ENCODE results near the gene MAP4K2. TPM values are rescaled to one million over a fixed set of nuclear protein-coding genes. Genes with fewer than 3 reads are reported as not detected.

The MAP4K2 gene
- total RNA-seq, 1 experiment from 2014 or later = 10.4 TPM

DNA sequence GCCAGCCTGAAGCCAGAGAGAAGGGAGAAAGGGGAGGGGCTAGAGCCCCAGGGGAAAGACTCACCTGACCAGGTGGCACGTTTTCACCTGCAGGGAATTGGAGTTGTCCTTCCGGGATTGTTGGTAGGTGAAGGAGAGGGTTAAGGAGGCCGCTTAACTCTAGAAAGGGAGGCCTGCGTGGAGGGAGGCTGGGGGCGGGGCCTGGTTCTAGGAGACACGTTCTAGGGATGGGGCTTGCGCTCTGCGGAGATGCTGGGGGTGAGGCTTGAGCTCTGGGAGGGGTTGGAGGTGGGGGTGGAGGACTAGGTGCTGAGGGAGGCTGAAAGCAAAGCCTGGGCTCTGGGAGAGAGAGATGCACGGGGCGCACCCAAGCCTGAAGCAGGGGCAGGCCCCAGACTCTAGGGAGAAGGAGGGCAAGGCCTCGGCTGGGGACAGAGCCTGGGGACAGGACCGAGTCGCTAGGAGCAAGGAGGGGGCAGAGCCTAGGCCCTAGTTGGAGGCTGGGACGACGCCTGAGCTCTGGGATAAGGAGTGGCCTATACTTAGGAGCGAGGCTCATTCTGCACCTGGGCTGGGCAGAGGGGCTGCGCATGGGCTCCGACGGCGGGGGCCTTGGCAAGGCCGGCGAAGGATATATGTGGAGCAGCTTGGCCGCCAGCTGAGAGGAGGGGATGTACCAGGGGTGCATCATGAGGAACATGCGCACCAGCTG lies 61.5 kb downstream of the MAP4K2 start:
- no peak for DNase-seq (ENCODE audit: low read depth)

DNA sequence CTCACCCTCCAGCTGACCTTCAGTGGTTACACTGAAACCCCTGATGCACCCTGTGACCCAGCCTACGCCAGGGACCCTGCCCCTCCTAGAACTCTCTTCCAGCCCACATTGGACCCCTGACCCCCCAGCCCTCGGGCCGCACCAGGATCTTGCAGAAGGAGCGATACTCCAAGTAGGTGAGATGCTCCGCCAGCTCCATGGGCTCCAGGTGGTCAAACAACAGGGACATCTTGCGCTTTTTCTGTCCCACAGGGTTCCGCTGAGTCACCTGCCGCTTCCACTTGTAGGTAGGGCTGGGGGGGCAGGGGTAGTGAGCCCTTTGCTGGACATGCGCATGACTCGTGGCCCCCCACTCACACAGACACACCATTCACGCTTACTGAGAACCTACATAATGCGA lies 63.1 kb downstream of the MAP4K2 start:
- DNase-seq (ENCODE audit: low read depth) = no peak

- no peak for DNase-seq (ENCODE audit: low read depth)
Observed at GRCh38 chr11:64736654-64737053, 66.4 kb downstream of the MAP4K2 start.

DNA sequence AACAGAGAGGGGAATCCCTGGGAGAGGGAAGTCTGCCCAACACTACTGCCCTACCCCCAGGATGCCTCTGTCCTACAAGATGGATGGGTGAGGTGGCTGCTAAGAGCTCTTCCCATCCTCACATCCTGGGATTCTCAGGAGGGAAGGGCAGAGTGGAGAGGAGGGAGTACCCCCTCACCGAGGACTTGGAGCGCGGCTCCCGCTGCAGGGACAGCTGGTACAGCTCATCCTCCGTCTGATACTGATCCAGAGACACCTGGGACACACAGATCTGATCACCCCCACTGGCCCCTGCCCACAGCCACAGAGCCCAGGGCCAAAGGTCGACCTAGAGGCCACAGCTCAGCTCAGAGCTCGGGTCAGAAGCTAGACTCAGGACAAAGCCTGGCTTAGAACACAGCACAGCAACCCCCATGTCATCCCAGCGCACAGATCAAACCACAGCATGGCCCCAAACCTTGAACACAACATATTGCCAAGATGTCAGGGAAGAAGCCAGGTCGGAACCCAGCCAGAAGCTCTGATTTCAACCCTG lies 67.2 kb downstream of the MAP4K2 start:
- no peak for DNase-seq (ENCODE audit: low read depth)

Other genes with a start within 250 kb of the MAP4K2 start
- not detected in 2 replicates for gene SLC22A11, start 247.3 kb downstream of the MAP4K2 start, total RNA-seq (2014; rRNA removed; shearing (Covaris generic))
- gene SLC22A12, start 212.0 kb downstream of the MAP4K2 start, total RNA-seq (2014; rRNA removed; shearing (Covaris generic)) = not detected in 2 replicates
- gene NRXN2, start 80.0 kb downstream of the MAP4K2 start, total RNA-seq (2014; rRNA removed; shearing (Covaris generic)) = 0.15 and 20.9 TPM in 2 replicates
- gene RASGRP2, start 59.1 kb downstream of the MAP4K2 start, total RNA-seq (2014; rRNA removed; shearing (Covaris generic)) = not detected in 2 replicates
- gene PYGM, start 43.2 kb downstream of the MAP4K2 start, total RNA-seq (2014; rRNA removed; shearing (Covaris generic)) = not detected in 2 replicates
- gene SF1, start 24.7 kb downstream of the MAP4K2 start, total RNA-seq (2014; rRNA removed; shearing (Covaris generic)) = 99.7 and 151 TPM in 2 replicates
- 14.0 and 15.0 TPM in 2 replicates for gene MEN1, start 7.3 kb upstream of the MAP4K2 start, total RNA-seq (2014; rRNA removed; shearing (Covaris generic))
- gene CDC42BPG, start 41.4 kb upstream of the MAP4K2 start, total RNA-seq (2014; rRNA removed; shearing (Covaris generic)) = 0.06 and 0.15 TPM in 2 replicates
- gene EHD1, start 75.4 kb upstream of the MAP4K2 start, total RNA-seq (2014; rRNA removed; shearing (Covaris generic)) = 27.0 and 35.6 TPM in 2 replicates
- gene ATG2A, start 114.0 kb upstream of the MAP4K2 start, total RNA-seq (2014; rRNA removed; shearing (Covaris generic)) = 8.2 and 11.1 TPM in 2 replicates
- 7.8 and 8.5 TPM in 2 replicates for gene PPP2R5B, start 121.5 kb upstream of the MAP4K2 start, total RNA-seq (2014; rRNA removed; shearing (Covaris generic))
- gene GPHA2, start 132.7 kb upstream of the MAP4K2 start, total RNA-seq (2014; rRNA removed; shearing (Covaris generic)) = not detected in 2 replicates
- gene MAJIN, start 168.9 kb upstream of the MAP4K2 start, total RNA-seq (2014; rRNA removed; shearing (Covaris generic)) = not detected in 2 replicates
- gene BATF2, start 193.8 kb upstream of the MAP4K2 start, total RNA-seq (2014; rRNA removed; shearing (Covaris generic)) = 0.51 TPM in 1 of 2 replicates, not detected in the other
- 83.4 and 194 TPM in 2 replicates for gene ARL2, start 210.9 kb upstream of the MAP4K2 start, total RNA-seq (2014; rRNA removed; shearing (Covaris generic))
- gene SNX15, start 224.2 kb upstream of the MAP4K2 start, total RNA-seq (2014; rRNA removed; shearing (Covaris generic)) = 15.8 and 17.9 TPM in 2 replicates
- 10.8 and 17.0 TPM in 2 replicates for gene SAC3D1, start 238.0 kb upstream of the MAP4K2 start, total RNA-seq (2014; rRNA removed; shearing (Covaris generic))